WTC11 (cell line): ENCODE measurements around the gene DRAM2.

ENCODE experiments used
- FOXP1 ChIP-seq: sonication (generic); formaldehyde crosslinking; IDR thresholded peaks from 2 replicates; pipeline ENCODE4 v1.8.0; 2022; ENCODE audit warnings: missing genetic modification reagents, mild to moderate bottlenecking, moderate library complexity, borderline replicate concordance
- TF ChIP-seq, protein P1 (sequence below): sonication (generic); formaldehyde crosslinking; IDR thresholded peaks from 2 replicates; pipeline ENCODE4 v1.8.1; 2023; ENCODE audit warnings: mild to moderate bottlenecking, missing genetic modification reagents
- TF ChIP-seq, protein P2 (sequence below): sonication (generic); formaldehyde crosslinking; IDR thresholded peaks from 2 replicates; pipeline ENCODE4 v1.8.1; 2022; ENCODE audit warnings: missing genetic modification reagents, borderline replicate concordance

DNA sequence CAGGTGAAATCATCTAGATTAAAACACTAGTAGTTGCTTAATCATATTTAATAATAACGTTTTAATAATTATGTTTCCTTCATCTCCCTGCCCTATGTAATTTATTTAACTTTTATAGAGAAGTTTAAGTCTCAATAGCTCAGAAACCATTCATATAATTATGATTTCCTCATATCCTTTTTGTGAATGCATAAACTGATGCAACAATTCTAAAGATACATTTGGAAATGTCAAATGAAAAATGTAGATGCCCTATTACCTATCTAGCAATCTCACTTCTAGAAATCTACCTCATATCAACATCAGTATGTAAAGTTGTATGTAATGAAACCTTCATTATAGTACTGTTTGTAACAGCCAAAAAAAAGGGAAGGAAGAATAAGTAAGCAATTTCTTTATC is 10.5 kb downstream of the DRAM2 start:
- TF ChIP-seq, protein P1, sequence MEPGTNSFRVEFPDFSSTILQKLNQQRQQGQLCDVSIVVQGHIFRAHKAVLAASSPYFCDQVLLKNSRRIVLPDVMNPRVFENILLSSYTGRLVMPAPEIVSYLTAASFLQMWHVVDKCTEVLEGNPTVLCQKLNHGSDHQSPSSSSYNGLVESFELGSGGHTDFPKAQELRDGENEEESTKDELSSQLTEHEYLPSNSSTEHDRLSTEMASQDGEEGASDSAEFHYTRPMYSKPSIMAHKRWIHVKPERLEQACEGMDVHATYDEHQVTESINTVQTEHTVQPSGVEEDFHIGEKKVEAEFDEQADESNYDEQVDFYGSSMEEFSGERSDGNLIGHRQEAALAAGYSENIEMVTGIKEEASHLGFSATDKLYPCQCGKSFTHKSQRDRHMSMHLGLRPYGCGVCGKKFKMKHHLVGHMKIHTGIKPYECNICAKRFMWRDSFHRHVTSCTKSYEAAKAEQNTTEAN (CRISPR knock-in tag) = no peak
- no peak for TF ChIP-seq FOXP1 (CRISPR knock-in tag)
- TF ChIP-seq, protein P2, sequence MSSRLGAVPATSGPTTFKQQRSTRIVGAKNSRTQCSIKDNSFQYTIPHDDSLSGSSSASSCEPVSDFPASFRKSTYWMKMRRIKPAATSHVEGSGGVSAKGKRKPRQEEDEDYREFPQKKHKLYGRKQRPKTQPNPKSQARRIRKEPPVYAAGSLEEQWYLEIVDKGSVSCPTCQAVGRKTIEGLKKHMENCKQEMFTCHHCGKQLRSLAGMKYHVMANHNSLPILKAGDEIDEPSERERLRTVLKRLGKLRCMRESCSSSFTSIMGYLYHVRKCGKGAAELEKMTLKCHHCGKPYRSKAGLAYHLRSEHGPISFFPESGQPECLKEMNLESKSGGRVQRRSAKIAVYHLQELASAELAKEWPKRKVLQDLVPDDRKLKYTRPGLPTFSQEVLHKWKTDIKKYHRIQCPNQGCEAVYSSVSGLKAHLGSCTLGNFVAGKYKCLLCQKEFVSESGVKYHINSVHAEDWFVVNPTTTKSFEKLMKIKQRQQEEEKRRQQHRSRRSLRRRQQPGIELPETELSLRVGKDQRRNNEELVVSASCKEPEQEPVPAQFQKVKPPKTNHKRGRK (CRISPR knock-in tag) = no peak
